Endometrium (tissue), 2 donors: ENCODE results near the gene OPRD1.

ENCODE experiments used
- FAIRE-seq: peaks from 2 replicates; lab custom pipeline; 2012; peaks lifted over from hg19 to GRCh38; lab: Jason Lieb, UNC
- donor health status: control.
- donor health status: control.

Gene OPRD1

GRCh38 chr1:28910379-28911115 is 98.6 kb downstream of the OPRD1 start:
- FAIRE-seq = no peak

- FAIRE-seq = no peak
Measured at GRCh38 chr1:28913786-28914227, 101.8 kb downstream of the OPRD1 start.

GRCh38 chr1:28914228-28915030 is 102.5 kb downstream of the OPRD1 start, which contains the start of gene EPB41:
EPB41 (plus strand) TSS chr1:28914569; CDS start chr1:28987438, 72,869 bp downstream.
- FAIRE-seq = no peak

GRCh38 chr1:28915031-28915895 is 103.3 kb downstream of the OPRD1 start:
- FAIRE-seq = no peak

- no peak for FAIRE-seq
Measured at GRCh38 chr1:28917757-28918118, 105.8 kb downstream of the OPRD1 start.
